GM19455 (cell line): ENCODE measurements around the gene RRBP1.

Experiments
- ATAC-seq: cut with Tn5 transposase; IDR thresholded peaks from one replicate; pipeline ENCODE4 v1.9.1; 2021; ENCODE audit not compliant: unreplicated experiment

RRBP1 gene

DNA sequence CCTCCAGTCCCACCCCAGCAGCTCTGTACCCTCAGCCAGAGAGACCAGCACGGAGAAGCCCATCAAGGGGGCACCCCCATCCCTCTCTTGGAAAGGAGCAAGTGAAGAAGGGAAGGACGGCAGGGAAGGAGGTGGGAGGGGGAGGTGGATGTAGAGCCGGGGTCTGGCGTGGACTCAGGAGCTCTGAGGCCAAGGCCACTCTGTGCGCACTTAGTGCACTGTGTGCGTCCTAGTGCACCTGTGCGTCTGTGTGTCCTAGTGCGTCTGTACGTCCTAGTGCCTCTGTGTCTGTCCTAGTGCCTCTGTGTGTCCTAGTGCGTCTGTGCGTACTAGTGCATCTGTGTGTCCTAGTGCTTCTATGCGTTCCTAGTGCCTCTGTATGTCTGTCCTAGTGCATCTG, 58.0 kb downstream of the RRBP1 start:
- ATAC-seq: no peak

- ATAC-seq: no peak
Observed at GRCh38 chr20:17622851-17623508, 59.1 kb downstream of the RRBP1 start.

GRCh38 chr20:17622086-17622850, 59.8 kb downstream of the RRBP1 start:
- ATAC-seq: no peak

- no peak for ATAC-seq
Observed at GRCh38 chr20:17621229-17621968, 60.6 kb downstream of the RRBP1 start.

DNA sequence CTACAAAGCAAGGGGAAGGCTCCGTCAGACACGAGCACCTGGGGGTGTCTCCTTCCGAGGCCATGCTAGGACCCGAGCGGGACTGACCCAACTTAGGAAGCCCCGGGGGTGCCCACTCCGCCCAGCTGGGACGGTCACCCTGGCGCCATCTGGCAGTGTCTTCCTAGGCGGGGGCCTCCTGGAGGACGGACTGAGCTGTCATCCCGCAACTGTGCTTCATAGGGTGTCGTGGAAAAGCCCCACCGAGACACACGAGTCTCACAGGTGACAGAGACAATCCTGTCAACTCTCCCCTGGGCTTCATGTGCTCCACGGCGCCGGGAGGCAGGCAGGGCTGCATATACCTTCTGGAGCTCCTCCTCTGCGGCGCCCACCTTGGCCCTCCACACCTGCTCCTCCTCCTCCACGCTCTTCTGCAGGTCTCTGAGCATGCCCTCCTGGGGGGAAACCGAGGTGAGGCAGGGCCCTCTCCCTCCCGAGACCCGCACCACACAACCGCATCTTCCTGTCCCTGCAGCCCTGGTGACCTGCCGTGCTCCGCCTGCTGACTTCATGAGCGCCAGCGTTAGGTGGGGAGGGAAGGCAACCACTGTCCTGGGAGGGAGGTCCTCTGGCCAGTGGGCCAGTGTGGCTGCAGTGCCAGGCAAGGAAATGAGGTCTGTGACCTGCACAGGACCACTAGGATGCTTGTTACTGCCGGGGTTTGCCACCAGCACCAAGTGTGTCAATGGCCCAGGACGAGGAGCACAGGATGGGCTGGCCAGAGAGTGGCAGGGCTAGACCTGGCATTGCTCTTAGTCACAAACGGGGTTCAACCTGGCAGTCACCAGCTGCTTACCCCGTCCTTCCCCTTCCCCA, 61.4 kb downstream of the RRBP1 start:
- ATAC-seq: no peak

GRCh38 chr20:17619351-17620093, 62.5 kb downstream of the RRBP1 start:
- ATAC-seq: no peak

DNA sequence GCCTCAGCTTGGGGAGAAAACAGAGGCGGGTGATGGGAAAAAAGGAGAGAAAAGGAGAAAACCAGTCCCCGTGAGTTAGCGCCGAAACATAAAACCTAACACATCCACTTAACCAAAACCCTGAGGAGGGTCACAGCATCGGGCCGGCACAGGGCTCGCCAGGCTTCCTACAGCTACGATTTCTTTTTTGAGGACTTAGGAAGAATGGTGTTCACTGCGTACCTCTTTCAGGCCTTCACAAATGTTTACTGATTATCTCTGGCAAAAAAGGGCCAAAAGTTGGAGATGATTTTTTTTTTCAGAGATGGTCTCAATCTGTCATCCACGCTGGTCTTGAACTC, 63.4 kb downstream of the RRBP1 start:
- no peak for ATAC-seq

DNA sequence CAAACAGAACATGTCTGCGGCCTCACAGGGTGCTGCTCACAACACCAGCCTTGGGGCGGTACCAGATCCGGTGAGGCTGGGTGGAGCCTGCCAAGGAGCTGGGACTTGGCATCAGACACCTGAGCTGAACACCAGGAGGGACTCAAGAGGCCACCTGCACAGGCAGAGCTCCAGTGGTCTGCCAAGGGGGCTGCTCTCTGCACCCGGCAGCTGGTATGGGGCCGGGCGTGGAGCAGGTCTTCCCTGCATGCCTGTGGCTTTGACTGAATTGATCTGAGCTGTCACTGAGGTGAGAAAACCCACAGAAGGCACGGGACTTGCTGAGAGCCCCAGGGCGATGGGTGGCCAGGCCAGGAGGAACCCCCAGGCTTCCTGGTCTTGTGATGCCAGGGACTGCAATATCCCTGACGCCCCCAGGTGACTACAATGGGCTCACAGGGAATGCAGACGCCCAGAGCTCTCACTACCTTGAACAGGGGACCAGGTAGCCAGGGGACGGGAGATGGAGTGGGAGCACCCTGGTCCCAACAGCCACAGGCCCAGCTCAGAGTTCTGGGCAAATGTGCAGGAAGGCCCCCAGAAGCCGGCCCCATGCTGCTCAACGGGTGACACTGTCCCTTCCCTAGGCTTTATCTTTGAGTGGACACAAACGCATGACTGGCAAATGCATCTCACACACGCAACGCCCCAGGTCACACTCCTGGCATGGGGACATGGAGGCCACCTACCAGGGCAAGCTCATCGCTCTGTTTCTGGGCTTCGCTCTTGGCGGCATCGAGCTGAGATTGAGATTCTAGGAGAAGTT, 64.0 kb downstream of the RRBP1 start:
- ATAC-seq: no peak

GRCh38 chr20:17617212-17617867, 64.7 kb downstream of the RRBP1 start:
- no peak for ATAC-seq

- no peak for ATAC-seq
Observed at GRCh38 chr20:17616480-17617211, 65.4 kb downstream of the RRBP1 start.

DNA sequence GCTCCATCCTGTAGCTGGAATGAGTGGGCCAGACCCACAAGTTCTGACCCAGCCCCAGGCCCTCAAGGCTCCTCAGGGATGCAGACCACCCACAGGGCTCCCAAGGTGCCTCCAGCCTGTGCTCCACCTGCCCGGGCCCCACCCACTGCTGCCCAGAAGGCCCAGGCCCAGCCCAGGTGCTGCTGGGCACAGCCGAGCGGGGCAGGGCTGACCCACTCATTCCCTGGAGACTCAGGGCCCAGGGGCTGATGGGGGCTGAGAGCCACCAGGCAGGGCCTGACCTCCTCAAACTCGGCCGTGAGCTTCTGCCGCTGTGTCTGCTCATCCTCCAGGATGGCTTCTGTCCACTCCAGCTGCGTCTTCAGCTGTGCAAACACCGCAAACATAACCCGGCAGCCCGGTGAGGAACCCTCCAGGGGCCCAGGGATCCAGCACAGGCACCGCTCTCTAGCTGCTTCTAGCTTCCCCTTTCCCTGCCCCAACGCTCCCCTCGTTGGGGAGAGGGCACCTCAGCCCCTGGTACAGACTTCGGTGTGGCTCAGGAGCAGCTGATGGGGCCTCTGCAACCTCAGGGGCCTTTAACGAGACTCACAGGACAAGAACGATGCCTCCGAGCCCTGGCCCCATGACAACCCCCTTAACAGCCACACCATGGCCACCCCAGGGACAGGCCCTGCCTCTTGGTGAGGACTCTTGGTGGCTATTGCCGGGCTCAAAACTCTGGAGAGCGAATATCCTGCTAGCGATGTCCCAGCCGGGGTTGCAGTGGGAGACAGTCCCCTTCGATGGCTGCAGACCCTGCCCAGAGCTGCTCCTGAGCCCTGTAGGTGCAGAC, 66.2 kb downstream of the RRBP1 start:
- no peak for ATAC-seq

GRCh38 chr20:17614812-17615644, 67.0 kb downstream of the RRBP1 start:
- ATAC-seq: no peak

DNA sequence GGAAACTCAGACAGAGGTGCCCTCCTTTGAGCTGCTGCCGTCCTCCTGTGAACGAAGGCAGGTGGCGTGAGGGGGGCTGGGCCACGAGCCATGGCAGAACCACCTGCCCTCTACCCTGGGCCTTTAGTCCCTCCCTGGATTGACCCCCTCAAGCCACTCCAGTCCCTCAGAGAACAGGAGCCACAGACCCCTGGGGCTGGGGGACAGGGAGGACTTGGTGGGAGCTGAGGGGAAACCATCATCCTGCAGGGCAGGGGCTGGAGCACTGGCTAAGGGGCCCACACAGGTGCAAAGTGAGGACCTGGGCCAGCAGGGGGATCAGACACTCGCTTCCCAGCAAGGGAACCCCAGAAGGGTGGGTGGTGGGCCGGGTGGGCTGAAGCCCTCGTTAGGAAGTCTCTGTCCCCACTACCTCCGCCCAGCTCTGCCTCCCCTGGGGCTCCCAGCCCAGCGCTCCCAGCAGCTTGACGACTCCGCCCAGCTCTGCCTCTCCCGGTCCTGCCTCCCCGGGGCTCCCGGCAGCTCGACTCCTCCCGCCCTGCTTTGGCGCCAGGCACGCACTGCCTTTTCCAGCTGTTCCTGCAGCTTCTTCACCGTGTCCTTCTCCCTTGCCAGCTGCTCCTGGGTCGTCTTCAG, 67.7 kb downstream of the RRBP1 start:
- no peak for ATAC-seq

- no peak for ATAC-seq
Observed at GRCh38 chr20:17613328-17614175, 68.5 kb downstream of the RRBP1 start.

- ATAC-seq: no peak
Observed at GRCh38 chr20:17612992-17613327, 69.1 kb downstream of the RRBP1 start.
